Stimulated activated CD8-positive, alpha-beta memory T cell treated with anti-CD3 and anti-CD28 coated beads, Interleukin-15, amount 100 ng/mL, for 4 hours (primary cell): ENCODE data around the gene CCDC158.

Source experiments
- DNase-seq, 2 donors: peaks; one replicate each; pipeline ENCODE4 v3.0.0-alpha.2; 2020; ENCODE audit warnings: low read depth in 2 of 2

Gene CCDC158

GRCh38 chr4:76280488-76281441 is 140.2 kb downstream of the CCDC158 start:
- no peak for DNase-seq

DNA sequence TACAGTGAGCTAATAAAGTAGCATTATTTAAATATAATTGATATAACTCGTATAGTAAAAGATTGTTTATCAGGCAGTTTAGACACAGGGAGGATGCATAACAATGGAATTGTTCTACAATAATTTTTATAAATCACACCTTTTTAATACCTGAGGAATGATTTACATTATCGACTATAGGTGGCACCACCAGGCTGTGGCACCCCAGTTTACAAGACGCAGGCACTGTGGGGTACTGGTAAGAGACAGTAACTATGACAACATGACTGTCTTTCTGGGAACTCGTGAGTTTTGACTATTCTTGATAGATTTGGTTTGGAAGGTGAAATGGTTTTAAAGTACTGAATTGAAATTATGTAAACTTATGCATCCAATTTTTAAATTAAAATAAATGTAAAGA is 141.5 kb downstream of the CCDC158 start:
- DNase-seq = no peak

GRCh38 chr4:76278583-76278982 is 142.4 kb downstream of the CCDC158 start:
- DNase-seq = no peak

DNA sequence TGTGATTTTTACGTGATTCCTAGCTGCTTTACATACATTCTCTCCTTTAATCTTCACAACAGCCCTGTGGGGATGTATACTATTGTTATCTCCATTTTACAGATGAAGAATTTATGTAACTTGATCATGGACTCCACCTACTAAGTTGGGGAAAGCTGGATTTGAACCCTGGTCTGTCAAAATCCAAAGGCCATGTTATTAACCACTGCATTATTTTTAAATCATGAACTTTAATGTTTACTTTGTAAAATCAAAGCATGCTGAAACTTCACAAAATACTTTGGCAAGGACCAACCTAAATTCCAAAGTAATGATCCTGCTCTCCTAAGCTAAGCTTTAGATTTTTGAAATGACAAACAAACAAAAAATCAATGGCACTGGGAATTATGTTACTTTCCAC is 143.3 kb downstream of the CCDC158 start:
- DNase-seq = no peak

DNA sequence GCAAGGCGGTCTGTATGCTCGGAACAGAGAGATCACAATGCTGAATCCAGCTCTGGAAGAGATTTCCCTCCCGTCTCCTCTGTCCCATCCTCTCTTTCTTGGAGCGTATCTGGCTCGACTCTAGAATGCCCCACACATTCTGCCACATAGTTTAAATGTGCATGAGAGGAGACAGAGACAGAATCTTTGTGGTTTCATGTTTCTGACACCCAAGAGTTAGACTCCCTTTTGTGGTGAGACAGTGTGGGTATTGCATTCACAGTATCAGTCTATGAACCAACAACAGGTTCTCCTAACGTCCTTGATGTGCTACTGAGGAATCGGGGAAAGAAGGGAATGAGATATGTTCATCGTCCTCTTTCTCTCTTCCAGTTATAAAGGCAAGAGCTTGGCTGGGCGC is 144.1 kb downstream of the CCDC158 start:
- no peak for DNase-seq

- DNase-seq = no peak
Measured at GRCh38 chr4:76275486-76276124, 145.3 kb downstream of the CCDC158 start.

DNA sequence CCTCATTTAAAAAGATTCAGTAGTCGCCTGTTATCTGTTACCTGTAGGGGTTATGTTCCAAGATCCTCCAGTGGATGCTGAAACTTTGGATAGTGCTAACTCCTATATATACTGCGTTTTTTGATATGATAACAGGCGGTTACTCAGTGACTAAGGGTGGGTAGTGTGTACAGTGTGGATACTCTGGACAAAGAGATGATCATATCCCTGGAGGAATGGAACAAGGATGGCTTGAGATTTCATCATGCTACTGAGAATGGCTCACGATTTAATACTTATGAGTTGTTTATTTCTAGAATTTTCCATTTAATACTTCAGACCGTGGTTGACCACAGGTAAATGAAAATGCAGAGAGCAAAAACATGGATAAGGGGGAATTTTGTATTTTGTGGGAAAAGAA is 147.9 kb downstream of the CCDC158 start:
- no peak for DNase-seq

- no peak for DNase-seq
Measured at GRCh38 chr4:76272582-76272981, 148.4 kb downstream of the CCDC158 start.

GRCh38 chr4:76272073-76272472 is 148.9 kb downstream of the CCDC158 start:
- no peak for DNase-seq

- DNase-seq = no peak
Measured at GRCh38 chr4:76271248-76271647, 149.7 kb downstream of the CCDC158 start.

DNA sequence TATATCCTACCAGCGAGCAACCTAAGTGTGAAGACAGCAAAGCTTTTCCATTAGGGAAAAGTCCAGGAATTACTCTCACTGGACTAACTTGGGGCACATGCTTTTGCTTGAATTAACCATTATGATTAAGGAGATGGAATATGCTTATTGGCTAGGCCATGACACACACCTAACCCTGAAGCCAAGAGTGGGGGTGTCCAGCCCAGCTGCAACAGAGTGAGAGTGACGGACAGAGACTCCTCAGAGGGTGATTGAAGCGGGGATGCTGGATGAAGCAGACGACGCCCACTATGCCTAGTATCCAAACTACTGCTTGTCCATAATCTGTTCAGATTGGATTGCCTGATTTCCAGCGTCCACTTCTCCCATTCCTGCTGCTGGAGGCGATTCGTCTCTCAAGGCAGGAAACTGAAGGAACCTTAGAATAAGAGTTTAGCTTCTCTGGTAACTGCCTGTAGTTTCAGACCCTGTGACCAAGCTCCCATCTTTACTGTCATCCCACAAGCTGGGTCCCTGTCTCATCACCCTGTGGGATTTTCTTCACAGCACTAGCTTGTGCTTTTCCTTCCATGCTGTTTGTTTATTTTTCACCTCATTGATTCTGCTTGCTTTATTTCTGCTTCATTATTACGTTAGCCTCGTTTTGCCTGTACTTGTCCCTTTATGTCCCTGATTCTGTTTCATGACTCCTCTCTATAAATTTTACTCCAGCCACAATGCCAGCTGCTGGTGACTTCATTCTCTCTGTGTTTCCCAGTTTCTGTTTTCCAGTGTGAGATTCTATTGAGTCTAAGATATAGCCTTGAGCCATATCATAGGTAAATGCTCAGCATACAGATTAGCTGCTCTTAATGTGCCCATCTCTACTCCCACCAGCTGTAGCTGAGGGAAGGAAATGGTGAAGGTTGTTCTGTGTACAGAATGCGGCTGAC is 150.4 kb downstream of the CCDC158 start:
- DNase-seq = no peak

DNA sequence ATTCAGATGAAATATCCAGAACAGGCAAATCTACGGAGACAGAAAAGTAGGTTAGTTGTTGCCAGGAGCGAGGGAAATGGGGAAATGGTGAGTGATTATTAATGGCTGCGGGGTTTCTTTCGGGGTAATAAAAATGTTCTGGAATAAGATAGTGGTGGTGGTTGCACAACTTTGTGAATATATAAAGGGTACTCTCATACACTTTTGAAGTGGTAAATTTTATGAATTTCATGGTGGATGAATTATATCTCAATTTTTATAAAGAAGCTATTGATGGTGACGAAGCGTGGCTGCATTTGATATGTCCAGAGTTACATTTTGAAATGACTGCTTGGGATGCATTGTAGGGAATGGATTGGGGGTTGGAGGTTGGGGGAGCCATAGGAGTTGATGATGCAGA is 153.1 kb downstream of the CCDC158 start:
- DNase-seq = no peak

DNA sequence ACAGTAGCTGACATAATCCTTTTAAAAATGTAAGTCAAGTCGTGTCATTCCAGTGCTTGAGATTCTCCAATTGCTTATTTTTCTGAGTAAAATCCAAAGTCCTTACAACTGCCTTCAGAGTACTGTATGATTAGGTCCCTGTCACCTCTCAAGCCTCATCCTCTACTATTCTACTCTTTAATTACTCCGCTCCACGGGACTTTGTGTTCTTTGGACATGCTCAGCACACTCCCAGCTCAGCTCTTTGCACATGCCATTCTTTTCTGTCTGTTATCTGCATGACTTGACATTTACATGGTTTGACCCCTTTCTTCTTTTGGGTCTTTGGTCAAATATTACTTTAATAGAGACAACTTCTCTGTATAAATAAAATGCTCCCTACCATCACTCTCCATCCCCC is 154.3 kb downstream of the CCDC158 start:
- DNase-seq = no peak

DNA sequence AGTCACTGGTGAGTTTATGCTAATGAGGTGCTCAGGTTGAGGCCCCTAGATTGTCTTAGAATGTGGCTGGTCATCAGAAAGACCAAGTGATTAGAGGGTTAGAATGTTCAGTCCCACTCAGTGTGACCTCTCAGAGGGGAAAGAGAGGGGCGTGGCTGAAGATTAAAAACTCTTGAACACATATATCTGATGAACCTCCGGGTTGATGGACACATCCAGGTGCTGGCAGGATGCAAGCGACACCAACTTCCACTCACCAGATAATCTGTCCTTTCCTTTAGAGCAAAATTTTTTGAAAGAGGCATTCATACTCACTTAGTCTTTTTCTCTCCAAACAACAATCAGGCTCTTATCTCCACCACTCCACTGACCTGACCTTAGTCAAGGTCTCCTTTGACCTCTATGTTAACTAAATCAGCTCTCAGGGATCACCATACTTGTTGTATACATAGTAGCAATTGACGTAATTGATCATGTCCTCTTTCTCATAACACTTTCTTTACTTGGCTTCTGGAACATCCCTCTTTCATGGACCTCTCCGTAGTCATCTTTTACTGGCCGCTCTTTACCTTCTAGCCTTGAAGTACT is 155.2 kb downstream of the CCDC158 start:
- no peak for DNase-seq
